CD4-positive, alpha-beta T cell (primary cell): ENCODE results near the gene RANBP3. TPM values are rescaled to one million over a fixed set of nuclear protein-coding genes. Genes with fewer than 3 reads are reported as not detected.
A peak's percentile ranks its signal among the peaks of the same experiment; 100 is the strongest.

Experiments
- ATAC-seq: fragments of 200-7000 bp; cut with Tn5 transposase; one replicate; pipeline ENCODE4 v1.10.0; 2022; ENCODE audit warnings: mild to moderate bottlenecking; ENCODE audit not compliant: poor library complexity
- CTCF ChIA-PET: fragments of 350-600 bp; sonication (Branson Sonifier 250); formaldehyde crosslinking; loops from one replicate; lab custom pipeline; 2021; ENCODE audit warnings: antibody characterized with exemption, inconsistent platforms; lab: Charles Lee
- POLR2A ChIA-PET: fragments of 350-600 bp; sonication (Branson Sonifier 250); formaldehyde crosslinking; loops from one replicate; lab custom pipeline; 2021; ENCODE audit warnings: antibody characterized with exemption, inconsistent platforms; lab: Charles Lee
- DNase-seq, 14 experiments: peaks; one replicate each; pipeline ENCODE4 v3.0.0-alpha.2; 2013 to 2020; ENCODE audit warnings: mixed read lengths in 2 of 14
- H3K27ac ChIP-seq, 2 donors: one replicate each; pipeline versions ENCODE4 v1.5.1 to v1.7.0; 2013; ENCODE audit warnings: low read length in 2 of 2, low read depth in 1 of 2, mild to moderate bottlenecking in 1 of 2
- H3K27me3 ChIP-seq, 2 experiments: 1 replicate in 1 of 2; 2 replicates in 1 of 2; pipeline versions ENCODE4 v1.6.1 to v1.7.0; 2013; ENCODE audit warnings: low read length in 2 of 2, control low read depth in 1 of 2, mild to moderate bottlenecking in 1 of 2, moderate library complexity in 1 of 2; ENCODE audit not compliant: insufficient read depth in 2 of 2, control insufficient read depth in 1 of 2
- H3K36me3 ChIP-seq: one replicate; pipeline ENCODE4 v1.6.1; 2013; ENCODE audit warnings: low read length, control low read depth; ENCODE audit not compliant: insufficient read depth
- H3K4me1 ChIP-seq: one replicate; pipeline ENCODE4 v1.6.1; 2013; ENCODE audit warnings: low read length, control low read depth; ENCODE audit not compliant: insufficient read depth
- H3K4me3 ChIP-seq: one replicate; pipeline ENCODE4 v1.5.1; 2013; ENCODE audit warnings: mild to moderate bottlenecking, low read length, moderate library complexity
- H3K9me3 ChIP-seq, 2 experiments: 1 replicate in 1 of 2; 2 replicates in 1 of 2; pipeline versions ENCODE4 v1.6.1 to v1.7.0; 2013; ENCODE audit warnings: low read length in 2 of 2, mild to moderate bottlenecking in 2 of 2, control low read depth in 1 of 2, moderate library complexity in 1 of 2; ENCODE audit not compliant: control insufficient read depth in 1 of 2, insufficient read depth in 1 of 2
- H3K27ac Mint-ChIP-seq: one replicate; pipeline ENCODE4 v1.8.0; 2020; ENCODE audit warnings: mixed read lengths
- H3K27me3 Mint-ChIP-seq: one replicate; pipeline ENCODE4 v1.8.0; 2021; ENCODE audit warnings: mixed read lengths
- H3K36me3 Mint-ChIP-seq: one replicate; pipeline ENCODE4 v1.8.0; 2021; ENCODE audit warnings: low read depth, mixed read lengths
- H3K4me1 Mint-ChIP-seq: one replicate; pipeline ENCODE4 v1.8.0; 2021; ENCODE audit warnings: low read depth, mixed read lengths
- H3K4me3 Mint-ChIP-seq: one replicate; pipeline ENCODE4 v1.8.0; 2020; ENCODE audit warnings: mild to moderate bottlenecking, mixed read lengths
- H3K9me3 Mint-ChIP-seq: one replicate; pipeline ENCODE4 v1.8.0; 2020; ENCODE audit warnings: mixed read lengths
- intact Hi-C, 2 experiments: fragments of 100-400 bp; cut with DNase I in 1 of 2; cut with micrococcal nuclease in 1 of 2; formaldehyde crosslinking; loops; one replicate each; pipeline versions ENCODE4 v1.15.1 to v1.9.0; 2023 to 2025; cut with DNase I, micrococcal nuclease
- total RNA-seq, 174 experiments: library from RNA in 2 of 174; stranded (reverse) in 2 of 174; gene quantifications; one replicate each; pipeline ENCODE4 v1.2.3 and lab custom pipeline; 2021 to 2026
- TF ChIP-seq, protein P1 (sequence below): fragments of 200-600 bp; IDR thresholded peaks from one replicate; pipeline ENCODE4 v1.8.0; 2022; ENCODE audit warnings: antibody characterized with exemption, mild to moderate bottlenecking

The RANBP3 gene
- total RNA-seq, 2 experiments from 2014 or later, result 82.7 to 88.7 TPM

DNA sequence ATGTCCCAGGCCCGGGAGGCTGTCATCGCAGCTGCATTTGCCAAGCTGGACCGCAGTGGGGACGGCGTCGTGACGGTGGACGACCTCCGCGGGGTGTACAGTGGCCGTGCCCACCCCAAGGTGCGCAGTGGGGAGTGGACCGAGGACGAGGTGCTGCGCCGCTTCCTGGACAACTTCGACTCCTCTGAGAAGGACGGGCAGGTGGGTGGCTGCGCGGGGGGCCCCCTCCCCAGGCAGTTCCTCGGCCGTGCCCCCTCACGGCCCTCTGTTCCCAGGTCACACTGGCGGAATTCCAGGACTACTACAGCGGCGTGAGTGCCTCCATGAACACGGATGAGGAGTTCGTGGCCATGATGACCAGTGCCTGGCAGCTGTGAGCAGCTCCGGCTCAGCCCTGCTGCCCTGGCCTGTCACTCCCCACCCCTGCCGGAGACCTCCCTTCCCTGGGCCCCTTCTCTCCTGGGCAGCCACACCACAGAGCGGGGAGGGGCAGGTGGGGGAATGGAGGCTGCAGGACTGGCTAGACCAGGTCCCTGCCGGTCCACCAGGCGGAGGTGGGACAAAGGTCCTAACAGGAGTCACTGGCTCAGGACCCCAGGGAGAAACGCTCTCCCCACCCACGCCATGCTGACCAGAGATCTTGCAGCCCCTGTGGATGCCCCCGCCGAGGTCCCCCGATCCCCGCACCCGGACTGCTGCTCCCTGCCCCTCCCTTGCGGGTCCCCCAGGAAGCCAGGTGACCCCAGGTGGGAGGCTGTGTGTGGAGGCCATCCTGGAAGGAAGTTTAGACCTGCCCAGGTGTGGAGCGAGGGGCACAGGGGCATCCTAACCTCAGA, 62.8 kb downstream of the RANBP3 start:
- ChIA-PET POLR2A (no interaction called here), CTCF (no interaction called here)
- Histone ChIP-seq H3K27ac (no peak overlapping the region), H3K4me3 (no peak overlapping the region), H3K27me3 (no peaks in the 10 kb centered on the region), H3K4me1 (no peaks in the 10 kb centered on the region), H3K9me3 (no peaks in the 10 kb centered on the region), H3K36me3 (peaks cover 55% of the 10 kb centered on the region)
- Mint-ChIP-seq H3K27ac (no peak overlapping the region), H3K4me3 (no peak overlapping the region), H3K36me3 (peaks cover 42% of the 10 kb centered on the region), H3K9me3 (no peaks in the 10 kb centered on the region), H3K4me1 (no peaks in the 10 kb centered on the region), H3K27me3 (no peaks in the 10 kb centered on the region)
- TF ChIP-seq, protein P1, sequence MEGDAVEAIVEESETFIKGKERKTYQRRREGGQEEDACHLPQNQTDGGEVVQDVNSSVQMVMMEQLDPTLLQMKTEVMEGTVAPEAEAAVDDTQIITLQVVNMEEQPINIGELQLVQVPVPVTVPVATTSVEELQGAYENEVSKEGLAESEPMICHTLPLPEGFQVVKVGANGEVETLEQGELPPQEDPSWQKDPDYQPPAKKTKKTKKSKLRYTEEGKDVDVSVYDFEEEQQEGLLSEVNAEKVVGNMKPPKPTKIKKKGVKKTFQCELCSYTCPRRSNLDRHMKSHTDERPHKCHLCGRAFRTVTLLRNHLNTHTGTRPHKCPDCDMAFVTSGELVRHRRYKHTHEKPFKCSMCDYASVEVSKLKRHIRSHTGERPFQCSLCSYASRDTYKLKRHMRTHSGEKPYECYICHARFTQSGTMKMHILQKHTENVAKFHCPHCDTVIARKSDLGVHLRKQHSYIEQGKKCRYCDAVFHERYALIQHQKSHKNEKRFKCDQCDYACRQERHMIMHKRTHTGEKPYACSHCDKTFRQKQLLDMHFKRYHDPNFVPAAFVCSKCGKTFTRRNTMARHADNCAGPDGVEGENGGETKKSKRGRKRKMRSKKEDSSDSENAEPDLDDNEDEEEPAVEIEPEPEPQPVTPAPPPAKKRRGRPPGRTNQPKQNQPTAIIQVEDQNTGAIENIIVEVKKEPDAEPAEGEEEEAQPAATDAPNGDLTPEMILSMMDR, result no peak
- intact Hi-C loops, result no loop called here
- no peak for DNase-seq
- ATAC-seq, result no peak

DNA sequence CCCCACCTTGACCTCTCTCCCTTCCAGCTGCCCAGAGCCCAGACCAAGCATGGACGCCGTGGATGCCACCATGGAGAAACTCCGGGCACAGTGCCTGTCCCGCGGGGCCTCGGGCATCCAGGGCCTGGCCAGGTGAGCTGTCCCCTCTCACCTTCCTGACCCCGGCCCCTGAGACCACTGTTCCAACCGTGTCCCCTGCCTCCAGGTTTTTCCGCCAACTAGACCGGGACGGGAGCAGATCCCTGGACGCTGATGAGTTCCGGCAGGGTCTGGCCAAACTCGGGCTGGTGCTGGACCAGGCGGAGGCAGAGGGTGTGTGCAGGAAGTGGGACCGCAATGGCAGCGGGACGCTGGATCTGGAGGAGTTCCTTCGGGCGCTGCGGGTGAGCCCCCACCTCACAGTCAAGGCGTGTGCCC, 63.6 kb downstream of the RANBP3 start:
- CTCF ChIA-PET, result no interaction called here

DNA sequence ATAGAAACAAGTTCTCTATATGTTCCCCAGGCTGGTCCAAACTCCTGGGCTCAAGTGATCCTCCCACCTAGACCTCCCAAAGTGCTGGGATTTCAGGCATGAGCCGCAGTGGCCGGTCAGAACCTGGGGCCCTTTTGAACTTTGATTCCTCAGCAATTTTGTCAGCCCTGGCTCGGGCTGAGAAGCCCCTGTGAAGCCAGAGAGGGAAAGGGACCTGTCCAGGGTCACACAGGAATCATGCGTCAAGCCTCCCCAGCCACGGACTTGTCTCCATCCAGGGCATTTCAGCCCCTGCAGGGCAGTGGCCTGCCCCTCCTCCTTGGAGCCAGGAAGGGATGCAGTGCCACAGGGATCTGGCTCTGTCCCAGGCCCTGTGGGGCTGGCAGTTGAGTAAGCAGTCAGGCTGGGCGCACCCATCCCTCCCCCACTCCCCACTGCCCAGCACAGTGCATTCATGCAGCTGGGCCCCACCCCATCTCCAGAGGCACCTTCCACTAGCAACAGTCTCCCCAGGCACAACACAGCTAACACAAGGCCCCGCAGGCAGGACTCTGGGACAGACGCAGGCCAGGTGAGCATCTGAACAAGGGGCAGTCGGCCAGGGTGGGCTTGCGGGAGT, 64.1 kb downstream of the RANBP3 start, which contains the start of gene CAPS:
CAPS (plus strand) TSS at position 516 of the 619 bp plus-strand sequence. CDS start 153 bp downstream, outside the sequence.
- Mint-ChIP-seq H3K4me3 (no peak within 1 kb of the TSS), H3K36me3 (peaks cover 34% of the 10 kb centered on the region), H3K4me1 (no peaks in the 10 kb centered on the region), H3K27ac (peak within 1 kb of the TSS; percentile 47), H3K27me3 (no peaks in the 10 kb centered on the region), H3K9me3 (no peaks in the 10 kb centered on the region)
- no peaks in the 10 kb centered on the region for H3K27me3 ChIP-seq
- no peaks in the 10 kb centered on the region for H3K9me3 ChIP-seq
- DNase-seq (no peak), ATAC-seq (no peak)
- ChIA-PET POLR2A (no interaction called here), CTCF (no interaction called here)
- peaks cover 54% of the 10 kb centered on the region for H3K36me3 ChIP-seq
- intact Hi-C loops, result loop anchor here in 1 of 2 experiments (1.0 kb wide), 1 partner anchor 21 kb away; no protein-coding TSS in a partner anchor
- no peak within 1 kb of the TSS for H3K27ac ChIP-seq
- H3K4me3 ChIP-seq, result no peak within 1 kb of the TSS
- TF ChIP-seq, protein P1, result no peak
- no peaks in the 10 kb centered on the region for H3K4me1 ChIP-seq

More for the DNA sequence above, 63.6 kb downstream of the RANBP3 start:
- Histone ChIP-seq H3K9me3 (no peaks in the 10 kb centered on the region), H3K36me3 (peaks cover 54% of the 10 kb centered on the region), H3K27ac (no peak overlapping the region), H3K4me3 (no peak overlapping the region), H3K4me1 (no peaks in the 10 kb centered on the region), H3K27me3 (no peaks in the 10 kb centered on the region)
- intact Hi-C loops, result no loop called here
- no peaks in the 10 kb centered on the region for H3K4me1 Mint-ChIP-seq
- TF ChIP-seq, protein P1, result no peak
- POLR2A ChIA-PET, result no interaction called here
- no peaks in the 10 kb centered on the region for H3K9me3 Mint-ChIP-seq
- no peak overlapping the region for H3K4me3 Mint-ChIP-seq
- H3K36me3 Mint-ChIP-seq, result peaks cover 39% of the 10 kb centered on the region
- DNase-seq (no peak), ATAC-seq (no peak)
- no peak overlapping the region for H3K27ac Mint-ChIP-seq
- H3K27me3 Mint-ChIP-seq, result no peaks in the 10 kb centered on the region
